ENCODE results near the gene ARHGAP26.

- no peak for TF ChIP-seq POLR2A (IDR thresholded peaks at IDR 0.05)
- no peak for TF ChIP-seq CTCF (IDR thresholded peaks at IDR 0.05 in 8 of 11, conservative IDR thresholded peaks at IDR 0.05 in 3 of 11)
- no peak for TF ChIP-seq POLR2AphosphoS5 (IDR thresholded peaks at IDR 0.05)
Observed at GRCh38 chr5:142911170-142911569, 141.0 kb downstream of the ARHGAP26 start.
